BJ (cell line): ENCODE results near the gene APCDD1. TPM values are rescaled to one million over a fixed set of nuclear protein-coding genes. Genes with fewer than 3 reads are reported as not detected.

Experiments
- CTCF ChIA-PET: fragments of 350-600 bp; formaldehyde crosslinking; extraction: SDS; loops from one replicate; lab custom pipeline; 2021; ENCODE audit warnings: antibody characterized with exemption, inconsistent platforms; lab: Yijun Ruan, JAX
- POLR2A ChIA-PET: fragments of 300-600 bp; sonication (Branson Sonifier 250); formaldehyde crosslinking; extraction: SDS; loops from one replicate; lab custom pipeline; 2021; ENCODE audit warnings: antibody characterized with exemption; lab: Charles Lee
- DNase-seq: peaks from one replicate; pipeline ENCODE4 v3.0.0-alpha.2; 2011; ENCODE audit warnings: low read depth
- H3K27me3 ChIP-seq: 2 replicates; pipeline ENCODE4 v1.6.0; 2011; ENCODE audit warnings: low read length; ENCODE audit not compliant: control insufficient read depth, insufficient read depth
- H3K36me3 ChIP-seq: 2 replicates; pipeline ENCODE4 v1.5.1; 2011; ENCODE audit warnings: low read length; ENCODE audit not compliant: control insufficient read depth, insufficient read depth
- H3K4me3 ChIP-seq: 2 replicates; pipeline ENCODE4 v1.5.1; 2011; ENCODE audit warnings: low read depth, mild to moderate bottlenecking, control low read depth, low read length
- polyA plus RNA-seq: library from polyadenylated mRNA; depleted of rRNA; stranded (reverse); fragments of >200 nt; gene quantifications from 2 replicates; pipeline ENCODE4 v1.2.3, GENCODE V29; 2011
- TF ChIP-seq, protein P1 (sequence below): IDR thresholded peaks from 2 replicates; pipeline ENCODE4 v1.5.1; 2011; ENCODE audit warnings: low read depth, mild to moderate bottlenecking, control low read depth, inconsistent platforms, low read length, moderate library complexity; ENCODE audit not compliant: insufficient read depth

APCDD1 gene
- polyA plus RNA-seq, 1 experiment = 32.4 TPM

DNA sequence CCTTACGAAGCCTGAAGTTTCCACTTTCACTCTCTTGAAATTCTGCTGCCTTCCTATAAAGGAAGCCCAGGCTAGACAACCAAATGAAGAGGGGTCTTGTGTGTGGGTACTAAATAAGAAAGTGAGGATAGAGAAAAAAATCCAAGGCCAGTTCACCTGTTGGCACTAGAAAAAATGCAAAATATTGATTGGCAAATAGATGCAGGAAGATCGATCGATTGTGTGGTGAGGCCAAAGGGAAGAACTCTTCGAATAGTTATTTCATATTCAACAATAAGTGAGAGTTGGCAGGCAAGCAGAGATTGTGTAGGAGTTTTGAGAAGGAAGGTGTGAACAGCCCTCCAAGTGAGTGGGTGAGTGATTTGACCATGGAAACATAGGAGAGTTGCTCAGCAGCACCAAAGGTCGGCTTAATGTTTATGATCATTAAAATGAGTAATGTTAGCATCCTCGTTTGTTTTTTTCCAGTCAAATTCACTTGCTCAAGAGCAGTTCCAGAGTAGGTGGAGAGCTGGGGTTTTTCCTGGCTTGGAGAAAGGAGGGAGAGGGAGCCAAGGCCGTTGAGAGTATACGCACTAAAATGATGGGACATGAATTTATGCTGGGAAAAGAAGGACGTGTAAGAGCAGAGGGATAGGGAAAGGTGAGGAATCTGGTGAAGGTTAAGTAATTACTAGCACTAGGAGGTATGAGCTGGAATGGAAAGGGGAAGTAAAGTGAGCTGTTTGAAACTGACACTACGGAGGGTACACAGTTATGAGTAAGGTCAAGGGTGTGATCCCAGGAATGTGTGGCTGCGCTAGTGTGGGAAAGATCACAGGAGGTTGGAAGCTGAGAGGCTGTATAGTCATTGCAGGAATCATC is 70.3 kb downstream of the APCDD1 start:
- no peak overlapping the region for H3K4me3 ChIP-seq
- H3K36me3 ChIP-seq = no peaks in the 10 kb centered on the region
- CTCF ChIA-PET = no interaction called here
- no peaks in the 10 kb centered on the region for H3K27me3 ChIP-seq
- POLR2A ChIA-PET = no interaction called here
- DNase-seq = no peak
- TF ChIP-seq, protein P1, sequence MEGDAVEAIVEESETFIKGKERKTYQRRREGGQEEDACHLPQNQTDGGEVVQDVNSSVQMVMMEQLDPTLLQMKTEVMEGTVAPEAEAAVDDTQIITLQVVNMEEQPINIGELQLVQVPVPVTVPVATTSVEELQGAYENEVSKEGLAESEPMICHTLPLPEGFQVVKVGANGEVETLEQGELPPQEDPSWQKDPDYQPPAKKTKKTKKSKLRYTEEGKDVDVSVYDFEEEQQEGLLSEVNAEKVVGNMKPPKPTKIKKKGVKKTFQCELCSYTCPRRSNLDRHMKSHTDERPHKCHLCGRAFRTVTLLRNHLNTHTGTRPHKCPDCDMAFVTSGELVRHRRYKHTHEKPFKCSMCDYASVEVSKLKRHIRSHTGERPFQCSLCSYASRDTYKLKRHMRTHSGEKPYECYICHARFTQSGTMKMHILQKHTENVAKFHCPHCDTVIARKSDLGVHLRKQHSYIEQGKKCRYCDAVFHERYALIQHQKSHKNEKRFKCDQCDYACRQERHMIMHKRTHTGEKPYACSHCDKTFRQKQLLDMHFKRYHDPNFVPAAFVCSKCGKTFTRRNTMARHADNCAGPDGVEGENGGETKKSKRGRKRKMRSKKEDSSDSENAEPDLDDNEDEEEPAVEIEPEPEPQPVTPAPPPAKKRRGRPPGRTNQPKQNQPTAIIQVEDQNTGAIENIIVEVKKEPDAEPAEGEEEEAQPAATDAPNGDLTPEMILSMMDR = no peak

DNA sequence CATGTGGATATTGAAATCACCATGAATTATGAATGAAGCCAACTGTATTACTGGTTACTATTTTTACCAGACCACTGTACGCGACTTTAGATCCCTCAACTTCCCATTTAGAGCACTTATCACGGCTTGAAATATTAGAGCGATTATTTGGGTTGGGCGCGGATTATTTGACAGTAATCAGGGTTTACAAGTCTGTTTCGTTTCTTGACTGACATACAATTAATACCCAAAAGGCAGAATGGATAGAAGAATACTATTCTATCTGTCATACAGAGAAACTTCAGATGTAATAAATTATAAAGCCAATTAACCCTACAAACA is 70.9 kb downstream of the APCDD1 start:
- ChIA-PET CTCF (no interaction called here), POLR2A (interaction anchor here (0.7 kb wide), 1 partner anchor 28 kb away, joined by 3 read pairs; no protein-coding TSS in a partner anchor)
- H3K36me3 ChIP-seq = no peaks in the 10 kb centered on the region
- TF ChIP-seq, protein P1 = no peak
- DNase-seq = no peak
- peak overlapping the region; percentile 92 for H3K4me3 ChIP-seq
- H3K27me3 ChIP-seq = no peaks in the 10 kb centered on the region

DNA sequence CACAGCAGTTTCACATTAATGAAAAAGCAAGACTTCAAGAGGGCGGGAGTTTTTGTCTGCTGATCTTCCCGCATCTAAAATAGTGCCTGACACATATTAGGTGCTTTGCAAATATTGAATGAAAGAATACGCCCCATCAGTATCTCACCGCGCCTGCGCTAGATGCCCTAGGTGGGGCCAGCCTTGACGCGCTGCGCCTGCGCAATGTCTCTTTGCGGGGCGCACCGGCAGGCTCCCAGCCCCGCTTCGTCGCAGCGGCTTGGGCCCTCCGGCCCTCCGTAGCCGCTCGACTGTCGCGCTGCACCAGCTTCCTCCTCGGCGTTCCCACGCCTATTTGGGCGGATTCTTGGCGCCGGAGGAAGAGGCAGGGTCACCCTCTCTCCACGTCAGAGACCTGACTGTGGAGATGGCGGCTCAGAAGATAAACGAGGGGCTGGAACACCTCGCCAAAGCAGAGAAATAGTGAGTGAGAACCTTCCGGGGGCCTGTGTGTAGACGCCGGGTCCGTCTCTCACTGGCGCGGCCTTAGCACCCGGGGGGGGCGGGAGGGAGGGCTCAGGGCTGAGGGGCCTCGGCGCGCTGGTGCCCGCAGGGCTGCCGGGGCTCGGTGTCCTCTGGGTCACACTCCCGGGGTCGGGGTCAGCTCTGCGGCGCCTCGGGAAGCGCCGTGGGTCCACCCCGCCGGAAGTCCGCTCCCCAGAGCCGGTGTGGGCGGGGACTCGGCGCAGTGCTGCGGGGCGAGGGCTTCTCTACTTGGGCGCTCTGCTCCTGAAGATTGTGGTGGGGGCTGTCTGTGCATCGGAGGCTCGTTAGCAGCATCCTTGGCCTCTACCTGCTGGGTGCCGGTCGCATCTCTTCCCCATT is 71.5 kb downstream of the APCDD1 start, which contains the start of gene NAPG:
Gene NAPG, plus strand, starts transcription at position 331 of the 864 bp plus-strand sequence. Its CDS starts 76 bp downstream, at position 407.
- Histone ChIP-seq H3K36me3 (no peaks in the 10 kb centered on the region), H3K4me3 (peak within 1 kb of the TSS; percentile 92), H3K27me3 (no peaks in the 10 kb centered on the region)
- CTCF ChIA-PET = interaction anchor here (0.6 kb wide), 1 partner anchor 1183 kb away, joined by 4 read pairs; no protein-coding TSS in a partner anchor
- TF ChIP-seq, protein P1 = no peak
- POLR2A ChIA-PET = interaction anchor here (0.7 kb wide), 1 partner anchor 29 kb away, joined by 3 read pairs; no protein-coding TSS in a partner anchor
- peak; percentile 66 for DNase-seq

DNA sequence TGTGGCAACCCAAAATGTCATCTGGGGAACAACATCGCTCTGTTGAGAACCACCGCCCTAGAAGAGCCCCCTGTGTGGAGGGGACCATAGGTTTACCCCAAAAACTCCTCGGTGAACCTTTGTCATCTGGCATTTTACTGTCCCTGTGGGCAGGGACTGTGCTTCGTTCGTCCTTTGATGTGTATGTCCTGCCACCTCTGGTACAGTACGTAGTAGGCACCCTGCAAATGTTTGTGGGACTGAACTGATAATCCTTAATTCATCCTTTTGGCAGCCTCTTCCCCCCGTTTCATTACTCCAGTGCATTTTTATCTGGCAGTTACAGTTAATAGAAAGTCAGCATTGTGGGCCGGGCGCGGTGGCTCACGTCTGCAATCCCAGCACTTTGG is 72.1 kb downstream of the APCDD1 start:
- POLR2A ChIA-PET = no interaction called here
- CTCF ChIA-PET = no interaction called here
- no peak for DNase-seq

More for the DNA sequence above, 72.1 kb downstream of the APCDD1 start:
- Histone ChIP-seq H3K36me3 (no peaks in the 10 kb centered on the region), H3K4me3 (peak overlapping the region; percentile 92), H3K27me3 (no peaks in the 10 kb centered on the region)
- TF ChIP-seq, protein P1 = no peak
